Activated CD8-positive, alpha-beta memory T cell treated with anti-CD3 and anti-CD28 coated beads, Interleukin-2, amount 50 U/mL, for 24 hours (primary cell): ENCODE results near the gene FAM50A.

Experiments used
- DNase-seq: peaks from one replicate; pipeline ENCODE4 v3.0.0-alpha.2; 2020; ENCODE audit errors: extremely low read depth

The FAM50A gene

GRCh38 chrX:154437971-154438893 lies 5.7 kb upstream of the FAM50A start:
- no peak for DNase-seq

GRCh38 chrX:154439841-154440240 lies 4.1 kb upstream of the FAM50A start:
- no peak for DNase-seq

GRCh38 chrX:154440623-154441357 lies 3.2 kb upstream of the FAM50A start:
- no peak for DNase-seq

GRCh38 chrX:154441564-154441963 lies 2.4 kb upstream of the FAM50A start:
- no peak for DNase-seq

- DNase-seq: no peak
These were observed 1.8 kb upstream of the FAM50A start for GRCh38 chrX:154441984-154442707.

- no peak for DNase-seq
These were observed 446 bp upstream of the FAM50A start for GRCh38 chrX:154443479-154443910.

GRCh38 chrX:154444755-154445246 lies 860 bp downstream of the FAM50A start:
- DNase-seq: no peak

- DNase-seq: no peak
These were observed 1.8 kb downstream of the FAM50A start for GRCh38 chrX:154445776-154446175.

GRCh38 chrX:154446430-154446829 lies 2.5 kb downstream of the FAM50A start:
- no peak for DNase-seq

- no peak for DNase-seq
These were observed 4.5 kb downstream of the FAM50A start for GRCh38 chrX:154448484-154448883.

GRCh38 chrX:154449618-154450017 lies 5.7 kb downstream of the FAM50A start:
- no peak for DNase-seq

- no peak for DNase-seq
These were observed 6.4 kb downstream of the FAM50A start for GRCh38 chrX:154450312-154450711.

GRCh38 chrX:154452823-154453222 lies 8.9 kb downstream of the FAM50A start:
- DNase-seq: no peak

GRCh38 chrX:154457491-154458115 lies 13.7 kb downstream of the FAM50A start:
- no peak for DNase-seq

GRCh38 chrX:154458116-154458953 lies 14.4 kb downstream of the FAM50A start, which contains the start of gene PLXNA3:
TSS of gene PLXNA3 (plus strand) at chrX:154458281. CDS start at chrX:154460184, 1,903 bp downstream.
- DNase-seq: no peak

GRCh38 chrX:154458954-154459778 lies 15.2 kb downstream of the FAM50A start:
- DNase-seq: no peak

GRCh38 chrX:154459832-154460231 lies 15.9 kb downstream of the FAM50A start:
- no peak for DNase-seq

- no peak for DNase-seq
These were observed 16.4 kb downstream of the FAM50A start for GRCh38 chrX:154460326-154460725.

- DNase-seq: no peak
These were observed 18.5 kb downstream of the FAM50A start for GRCh38 chrX:154462396-154462795.
